GM21515 (cell line): ENCODE results near the gene ELL.

Source experiments
- ATAC-seq: cut with Tn5 transposase; IDR thresholded peaks from one replicate; pipeline ENCODE4 v1.9.1; 2021; ENCODE audit not compliant: unreplicated experiment

Gene ELL

DNA sequence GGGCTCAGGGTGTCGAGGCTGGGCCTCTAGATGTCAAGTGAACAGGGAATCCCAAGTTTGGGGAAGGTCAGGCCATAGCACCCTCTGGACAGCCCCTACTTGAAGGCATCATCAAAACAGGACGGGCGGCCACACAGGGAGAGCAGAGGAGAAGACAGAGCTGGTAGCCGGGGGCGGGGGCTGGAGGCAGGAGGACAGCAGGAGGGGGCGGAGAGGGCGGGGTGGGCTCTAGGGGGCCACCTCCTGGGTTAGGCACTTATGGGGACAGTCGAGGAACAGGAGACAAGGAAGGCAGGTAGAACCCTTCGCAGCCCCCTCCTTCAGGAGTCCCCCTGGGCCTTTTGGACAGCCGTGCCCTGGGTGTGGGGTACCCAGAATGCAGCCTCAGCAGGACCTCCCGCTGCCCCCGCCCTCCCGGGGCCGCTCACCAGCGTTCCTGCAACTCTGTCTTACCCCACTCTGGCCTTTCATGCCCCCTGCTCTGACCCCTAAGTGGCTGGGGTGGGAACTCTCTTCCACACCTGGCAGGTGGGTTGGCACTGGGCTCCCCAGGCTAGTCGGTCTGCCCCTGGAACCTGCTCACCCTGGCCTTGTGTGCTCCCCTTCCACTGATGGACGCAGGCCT lies 96.9 kb downstream of the ELL start:
- ATAC-seq = no peak

DNA sequence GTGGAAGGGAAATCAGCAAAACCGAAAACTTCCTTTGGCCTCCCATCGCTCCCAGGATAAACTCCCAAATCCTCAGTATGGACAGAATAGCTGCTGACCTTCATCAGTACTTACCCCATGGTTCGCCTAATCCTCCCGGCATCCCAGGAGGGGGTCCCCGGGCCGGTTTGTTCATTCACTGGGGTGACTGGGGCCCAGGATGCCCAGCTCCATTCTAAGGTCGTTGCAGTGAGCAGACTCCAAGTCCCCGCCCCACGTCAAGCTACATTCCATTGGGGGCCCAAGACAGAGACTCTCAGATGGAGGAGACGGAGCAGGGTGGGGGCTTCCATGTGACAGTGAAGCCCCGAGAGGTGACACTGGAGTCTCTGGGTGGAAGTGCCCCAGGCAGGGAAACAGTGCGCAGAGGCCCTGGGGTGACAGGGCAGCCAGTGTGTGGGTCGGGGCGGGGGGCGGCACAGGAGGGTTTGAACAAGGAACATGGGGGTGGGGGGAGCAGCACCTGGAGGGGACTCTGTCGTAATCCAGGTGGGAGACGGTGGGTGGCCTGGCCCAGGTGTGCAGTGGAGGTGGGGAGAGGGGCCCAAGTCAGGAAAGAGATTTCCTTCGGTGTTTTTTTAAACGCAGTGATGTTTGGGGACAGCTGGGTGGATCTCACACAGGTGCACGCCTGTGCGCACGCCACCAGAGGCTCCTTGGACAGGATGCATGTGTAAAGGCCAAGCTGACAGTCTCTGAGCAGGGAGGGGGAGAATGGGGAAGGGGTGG lies 97.6 kb downstream of the ELL start:
- ATAC-seq = no peak

GRCh38 chr19:18423258-18424020 lies 98.4 kb downstream of the ELL start:
- ATAC-seq = no peak

GRCh38 chr19:18422530-18423191 lies 99.2 kb downstream of the ELL start:
- ATAC-seq = no peak

DNA sequence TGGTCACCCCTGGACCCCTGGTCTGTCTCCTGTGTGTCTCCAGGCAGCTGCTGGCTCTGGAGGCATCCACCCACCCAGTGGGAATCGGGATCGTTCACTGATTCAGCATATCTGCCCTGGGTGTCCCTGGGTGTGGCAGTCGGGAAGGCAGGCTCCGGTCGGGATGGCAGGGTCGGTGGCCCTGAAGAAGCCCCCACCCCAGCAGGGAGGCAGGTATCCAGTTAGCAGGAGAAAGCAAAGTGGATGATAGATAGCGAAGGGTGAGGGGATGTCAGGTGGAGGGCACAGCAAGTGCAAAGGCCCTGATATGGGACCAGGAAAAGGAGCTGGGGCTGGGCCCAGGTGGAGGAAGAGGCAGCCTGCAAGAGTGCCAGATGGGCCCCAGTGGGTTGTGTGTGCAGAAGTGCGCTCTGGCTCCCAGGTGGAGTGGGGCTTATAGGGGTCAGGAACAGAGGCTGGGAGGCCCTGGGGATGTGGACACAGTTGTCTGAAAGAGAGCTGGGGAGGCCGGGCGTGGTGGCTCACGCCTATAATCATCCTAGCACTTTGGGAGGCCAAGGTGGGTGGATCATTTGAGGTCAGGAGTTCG lies 100.4 kb downstream of the ELL start:
- no peak for ATAC-seq

- no peak for ATAC-seq
These were observed 100.9 kb downstream of the ELL start for GRCh38 chr19:18420930-18421329.

DNA sequence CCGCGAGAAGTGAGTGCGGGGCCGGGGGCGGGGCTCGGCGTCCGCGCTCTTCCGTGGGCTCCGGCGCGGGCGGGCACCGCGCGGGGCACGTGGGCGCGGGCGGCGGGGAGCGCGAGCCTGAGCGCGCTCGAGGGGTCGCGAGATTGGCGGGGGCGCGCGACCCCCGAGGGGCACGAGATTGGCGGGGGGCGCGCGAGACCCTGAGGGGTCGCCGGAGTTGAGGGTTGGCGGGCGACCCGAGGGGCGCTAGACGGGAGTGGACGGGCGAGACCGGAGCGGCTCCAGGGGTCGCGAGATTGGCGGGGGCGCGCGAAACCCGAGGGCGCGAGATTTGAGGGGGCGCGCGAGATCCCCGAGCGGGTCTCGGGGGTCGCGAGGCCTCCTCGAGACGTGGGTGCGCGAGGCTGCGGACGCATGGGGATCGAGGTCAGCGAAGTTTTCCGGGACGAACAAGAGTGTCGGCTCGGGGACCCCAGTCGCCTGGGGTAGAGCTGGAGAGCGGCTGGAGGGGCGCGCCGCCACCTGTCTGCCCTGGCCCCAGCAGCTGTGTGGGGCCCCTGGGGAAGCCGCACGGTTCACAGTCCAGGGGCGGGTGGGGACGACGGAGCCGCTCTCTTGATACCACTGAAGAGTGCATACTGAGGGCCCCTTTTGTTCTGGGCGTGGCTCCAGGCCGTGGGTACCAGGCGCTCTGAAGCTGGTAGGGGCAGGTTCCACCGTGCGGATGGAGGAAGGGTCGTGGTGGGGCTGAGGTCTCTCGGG lies 102.0 kb downstream of the ELL start:
- ATAC-seq = no peak

DNA sequence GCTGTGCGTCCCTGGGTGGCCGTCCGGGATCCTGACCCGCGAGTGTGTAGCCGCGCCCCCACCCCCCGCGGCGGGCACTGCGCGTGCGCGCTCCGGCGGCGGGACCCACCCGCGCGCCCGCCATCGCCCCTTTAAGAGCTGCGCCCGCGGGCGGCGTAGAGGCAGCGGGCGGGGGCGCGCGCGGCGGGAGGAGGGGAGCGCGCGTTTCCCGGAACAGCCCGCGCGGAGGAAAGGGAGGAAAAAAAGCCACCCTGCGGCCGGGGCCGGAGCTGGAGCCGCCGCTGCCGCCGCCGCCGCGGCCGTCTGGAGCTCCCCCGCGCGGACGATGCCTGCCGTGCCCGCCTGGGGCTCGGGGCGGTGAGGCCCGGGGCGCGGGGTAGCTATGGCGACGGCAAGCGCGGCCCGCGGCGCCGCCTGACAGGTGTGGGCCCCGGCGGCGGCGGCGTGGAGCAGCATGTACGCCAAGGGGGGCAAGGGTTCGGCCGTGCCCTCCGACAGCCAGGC lies 102.6 kb downstream of the ELL start, which contains the start of gene SSBP4:
Gene SSBP4 (plus strand): TSS at position 204 of the 504 bp plus-strand sequence. CDS start 251 bp downstream, at position 455.
- ATAC-seq = no peak

DNA sequence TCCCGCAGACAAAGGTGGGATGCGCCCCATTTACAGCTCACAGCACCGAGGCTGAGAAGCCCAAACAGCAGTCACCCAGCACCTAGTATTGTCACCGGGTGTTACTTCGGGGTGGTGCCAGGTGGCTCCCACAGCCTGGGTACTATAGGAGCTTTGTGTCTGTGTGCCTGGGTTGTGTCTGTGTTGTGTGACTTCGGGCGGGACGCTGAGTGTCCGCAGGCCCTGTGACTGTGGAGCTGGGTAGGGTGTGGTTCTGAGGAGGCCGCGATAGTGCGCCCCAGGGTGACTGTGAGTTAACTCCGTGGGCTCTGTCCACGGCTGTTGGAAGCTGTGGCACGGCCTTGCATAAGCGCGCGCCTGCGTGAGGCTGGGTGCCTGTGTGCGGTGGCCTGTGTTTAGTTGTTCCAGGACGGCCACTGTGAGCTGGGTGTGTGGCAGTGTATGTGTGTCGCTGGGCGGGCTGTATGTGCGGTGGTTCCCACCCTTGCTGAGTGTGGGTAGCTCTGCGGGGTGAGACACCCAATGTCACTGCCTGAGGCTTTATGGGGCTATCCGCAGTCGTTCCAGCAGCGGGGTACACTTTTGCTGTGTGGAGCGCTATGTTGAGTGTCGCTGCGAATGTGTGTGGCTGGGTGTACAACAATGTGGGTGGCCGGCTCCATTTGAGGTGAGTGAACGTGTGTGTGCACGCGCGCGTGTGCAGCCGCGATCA lies 103.2 kb downstream of the ELL start:
- no peak for ATAC-seq

GRCh38 chr19:18418029-18418482 lies 103.8 kb downstream of the ELL start:
- ATAC-seq = no peak

DNA sequence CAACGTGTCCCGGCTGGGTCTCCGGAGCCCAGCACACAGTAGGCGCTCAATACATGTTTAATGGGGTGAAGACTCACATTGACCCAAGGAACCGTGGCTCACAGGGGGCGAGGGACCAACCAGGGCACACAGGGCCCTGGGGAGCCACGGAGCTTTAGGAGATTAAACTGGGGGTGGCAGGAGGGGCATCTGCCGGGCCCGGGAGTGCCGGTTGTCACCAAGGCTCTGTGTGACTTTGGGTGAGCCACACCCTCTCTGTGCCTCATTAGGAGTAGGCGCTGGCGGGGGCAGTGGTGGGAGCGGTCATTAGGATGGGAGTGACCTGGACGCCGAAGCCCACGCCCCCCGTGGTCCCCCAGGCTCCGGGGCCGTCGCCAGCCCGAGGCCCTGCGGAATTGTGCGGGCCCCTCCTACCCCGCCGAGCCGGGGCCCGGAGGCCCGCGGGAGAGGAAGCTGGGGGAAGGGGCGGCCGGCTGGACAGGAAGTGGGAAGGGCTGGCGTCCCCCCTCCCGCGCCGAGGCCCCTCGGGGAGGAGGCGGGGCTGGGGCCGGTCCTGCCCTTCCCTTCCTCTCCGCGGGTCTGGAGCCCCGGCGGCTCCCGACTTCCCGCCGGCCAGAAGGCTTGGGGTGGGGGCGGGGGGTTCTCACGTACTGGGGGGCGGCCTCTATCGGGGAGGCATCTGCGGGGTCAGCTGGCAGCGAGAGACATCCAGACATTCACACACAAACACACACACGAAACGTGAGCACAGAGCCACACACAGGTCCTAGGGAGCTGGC lies 104.4 kb downstream of the ELL start:
- ATAC-seq = no peak

DNA sequence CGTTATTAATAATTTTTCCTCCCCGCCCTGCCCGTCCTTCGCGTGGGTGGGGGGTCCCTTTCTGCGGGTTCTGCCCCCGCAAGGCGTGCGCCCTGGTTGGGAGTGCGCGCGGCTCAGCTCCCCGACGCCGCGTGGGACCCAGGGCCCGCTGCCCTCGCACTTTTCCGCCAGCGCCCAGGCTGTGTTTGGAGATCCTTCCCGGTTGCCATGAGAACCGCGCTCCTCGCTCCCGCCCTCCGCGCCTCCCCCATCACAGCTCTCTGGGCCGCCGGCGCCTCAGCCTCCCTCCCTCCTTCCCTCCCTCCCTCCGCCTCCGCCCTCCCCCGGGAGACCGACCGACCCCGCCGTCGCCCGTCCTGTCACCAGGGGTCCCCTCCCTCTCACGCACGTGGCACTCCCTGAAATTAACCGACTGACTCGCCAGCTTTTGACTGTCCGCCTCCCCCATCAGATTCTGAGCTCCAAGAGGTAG lies 105.1 kb downstream of the ELL start:
- ATAC-seq = no peak

GRCh38 chr19:18415178-18415867 lies 106.5 kb downstream of the ELL start:
- ATAC-seq = no peak

DNA sequence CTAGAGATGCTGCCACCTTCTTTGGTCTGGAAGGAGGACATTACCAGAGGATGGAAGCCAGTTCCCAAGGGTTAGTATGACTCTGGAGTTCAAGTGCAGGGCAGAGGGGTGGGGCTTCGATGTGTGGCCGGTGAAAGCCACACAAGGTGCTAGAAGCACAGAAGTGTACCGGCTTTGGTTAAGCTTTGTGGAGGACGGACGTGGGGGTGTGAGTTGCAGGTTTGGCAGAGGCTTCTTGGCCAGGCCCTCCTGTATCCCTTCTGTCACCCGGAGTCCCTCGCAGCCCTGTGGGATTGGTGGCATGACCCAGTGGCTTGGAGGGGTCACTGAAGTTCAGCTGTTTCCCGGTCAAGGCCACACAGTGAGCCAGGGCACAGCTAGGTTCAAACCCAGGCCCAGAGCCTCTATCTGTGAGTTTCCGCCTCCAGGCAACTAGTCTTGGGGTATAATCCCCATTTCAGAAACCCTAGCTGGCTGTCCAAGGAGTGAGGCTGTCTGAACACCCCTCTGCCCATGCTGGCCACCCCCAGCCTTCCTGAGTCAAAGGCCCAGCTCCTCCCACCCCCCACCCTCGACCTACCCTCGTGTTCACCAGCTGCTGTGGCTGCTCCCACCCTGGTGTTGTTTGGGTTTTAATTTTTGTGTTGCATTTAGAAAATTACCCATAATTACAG lies 107.2 kb downstream of the ELL start:
- ATAC-seq = no peak

- ATAC-seq = no peak
These were observed 109.1 kb downstream of the ELL start for GRCh38 chr19:18412610-18413239.

GRCh38 chr19:18408053-18408476 lies 113.8 kb downstream of the ELL start:
- peak; percentile 56 for ATAC-seq

- no peak for ATAC-seq
These were observed 115.1 kb downstream of the ELL start for GRCh38 chr19:18406749-18407148.
